Thoracic aorta (tissue), 2 donors: ENCODE measurements around the gene RNFT2. TPM values are rescaled to one million over a fixed set of nuclear protein-coding genes. Genes with fewer than 3 reads are reported as not detected.

Experiments used
- ATAC-seq: fragments of 150-250 bp; one replicate; pipeline ENCODE4 v1.8.0; 2017; ENCODE audit warnings: low read depth; ENCODE audit not compliant: insufficient number of reproducible peaks, low FRiP score
- DNase-seq: peaks from one replicate; pipeline ENCODE4 v3.0.0-alpha.2; 2020; ENCODE audit warnings: low spot score
- H3K27ac ChIP-seq, 2 donors: fragments of 200-600 bp; sonication (generic); 1 replicate in 1 of 2; 2 replicates in 1 of 2; pipeline ENCODE4 v1.5.1; 2016; ENCODE audit warnings: mild to moderate bottlenecking in 2 of 2, moderate library complexity in 2 of 2
- H3K27me3 ChIP-seq: fragments of 200-600 bp; sonication (generic); replicated peaks from 2 replicates; pipeline ENCODE4 v1.6.0; 2016; ENCODE audit warnings: mild to moderate bottlenecking; ENCODE audit not compliant: insufficient read depth
- H3K36me3 ChIP-seq: fragments of 200-600 bp; sonication (generic); one replicate; pipeline ENCODE4 v1.5.1; 2016
- H3K4me1 ChIP-seq, 2 donors: fragments of 200-600 bp; sonication (generic); 1 replicate in 1 of 2; 2 replicates in 1 of 2; pipeline versions ENCODE4 v1.5.1 to v1.6.0; 2016; ENCODE audit warnings: low read depth in 2 of 2, mild to moderate bottlenecking in 1 of 2; ENCODE audit not compliant: control insufficient read depth in 1 of 2
- H3K4me3 ChIP-seq: fragments of 200-600 bp; sonication (generic); 2 replicates; pipeline ENCODE4 v1.5.1; 2016; ENCODE audit warnings: mild to moderate bottlenecking
- H3K9me3 ChIP-seq: fragments of 200-600 bp; sonication (generic); 2 replicates; pipeline ENCODE4 v1.5.1; 2016
- CTCF ChIP-seq: fragments of 200-600 bp; sonication (generic); IDR thresholded peaks from one replicate; pipeline ENCODE4 v1.5.1; 2019; ENCODE audit warnings: antibody characterized with exemption
- total RNA-seq, 2 donors: library from RNA; depleted of rRNA; stranded (reverse); fragments of >200 nt; gene quantifications; one replicate each; pipeline versions ENCODE4 v1.1.0 to v1.2.3, GENCODE V29; 2016

RNFT2 gene
- total RNA-seq, 2 donors from 2014 or later = 1.1 to 1.5 TPM

- no peak for DNase-seq
- Histone ChIP-seq H3K9me3 (no peaks in the 10 kb centered on the region), H3K36me3 (no peaks in the 10 kb centered on the region), H3K27me3 (peaks cover 7% of the 10 kb centered on the region), H3K4me1 (peaks cover 0 to 19% of the 10 kb centered on the region in 2 donors), H3K27ac (no peak overlapping the region), H3K4me3 (no peak overlapping the region)
- no peak for TF ChIP-seq CTCF
- no peak for ATAC-seq
These were observed 147.4 kb downstream of the RNFT2 start for GRCh38 chr12:116885491-116885890.

- no peak overlapping the region for H3K27ac ChIP-seq
- H3K9me3 ChIP-seq = no peaks in the 10 kb centered on the region
- no peak for TF ChIP-seq CTCF
- ATAC-seq = no peak
- peaks cover 0 to 5% of the 10 kb centered on the region in 2 donors for H3K4me1 ChIP-seq
- no peaks in the 10 kb centered on the region for H3K36me3 ChIP-seq
- H3K27me3 ChIP-seq = no peaks in the 10 kb centered on the region
- no peak overlapping the region for H3K4me3 ChIP-seq
- no peak for DNase-seq
These were observed 149.1 kb downstream of the RNFT2 start for GRCh38 chr12:116887244-116887643.

- no peak overlapping the region for H3K4me3 ChIP-seq
- H3K9me3 ChIP-seq = no peaks in the 10 kb centered on the region
- TF ChIP-seq CTCF = no peak
- H3K27ac ChIP-seq = no peak overlapping the region
- H3K27me3 ChIP-seq = no peaks in the 10 kb centered on the region
- no peak for DNase-seq
- ATAC-seq = no peak
- no peaks in the 10 kb centered on the region for H3K36me3 ChIP-seq
- no peaks in the 10 kb centered on the region for H3K4me1 ChIP-seq
These were observed 149.8 kb downstream of the RNFT2 start for GRCh38 chr12:116887897-116888296.

- H3K27ac ChIP-seq = no peak overlapping the region
- no peak overlapping the region for H3K4me3 ChIP-seq
- no peaks in the 10 kb centered on the region for H3K4me1 ChIP-seq
- no peaks in the 10 kb centered on the region for H3K9me3 ChIP-seq
- no peaks in the 10 kb centered on the region for H3K36me3 ChIP-seq
- TF ChIP-seq CTCF = no peak
- DNase-seq = no peak
- no peak for ATAC-seq
- no peaks in the 10 kb centered on the region for H3K27me3 ChIP-seq
These were observed 152.2 kb downstream of the RNFT2 start for GRCh38 chr12:116890330-116890729.

- Histone ChIP-seq H3K9me3 (no peaks in the 10 kb centered on the region), H3K4me3 (no peak overlapping the region), H3K36me3 (no peaks in the 10 kb centered on the region), H3K4me1 (no peaks in the 10 kb centered on the region), H3K27ac (no peak overlapping the region), H3K27me3 (no peaks in the 10 kb centered on the region)
- ATAC-seq = no peak
- TF ChIP-seq CTCF = no peak
- no peak for DNase-seq
These were observed 152.9 kb downstream of the RNFT2 start for GRCh38 chr12:116891019-116891418.
